NT2/D1 (cell line): Measurements from ENCODE around the gene ZFYVE9.

Experiments
- YY1 ChIP-seq: IDR thresholded peaks from 2 replicates; pipeline ENCODE4 v1.6.1; 2011; ENCODE audit not compliant: insufficient read length, insufficient read depth
- ZNF274 ChIP-seq: IDR thresholded peaks from 2 replicates; pipeline ENCODE4 v1.6.1; 2011; ENCODE audit warnings: mild to moderate bottlenecking, low read depth, low read length

GRCh38 chr1:52156460-52156859, 14.6 kb downstream of the ZFYVE9 start:
- TF ChIP-seq ZNF274 (no peak), YY1 (no peak)
